Gastrocnemius medialis (tissue), 4 donors: ENCODE results near the gene NCS1. TPM values are rescaled to one million over a fixed set of nuclear protein-coding genes. Genes with fewer than 3 reads are reported as not detected.
"Not testable (repeated sequence)": the region's sequence is repeated elsewhere in the genome, so short reads cannot be mapped to it uniquely, and the experiment has no call there.

ENCODE experiments used
- ATAC-seq, 2 donors: fragments of 150-250 bp; one replicate each; pipeline ENCODE4 v1.9.1; 2016
- DNase-seq, 2 donors: peaks; one replicate each; pipeline ENCODE4 v3.0.0-alpha.2; 2019
- H3K27ac ChIP-seq, 4 donors: fragments of 200-600 bp; sonication (generic); 1 replicate in 1 of 4; 2 replicates in 3 of 4; pipeline ENCODE4 v1.5.1; 2016 to 2018; ENCODE audit warnings: mild to moderate bottlenecking in 2 of 4, moderate library complexity in 1 of 4
- H3K27me3 ChIP-seq, 3 donors: fragments of 200-600 bp; sonication (generic) in 2 of 3; 1 replicate in 1 of 3; 2 replicates in 2 of 3; pipeline versions ENCODE4 v1.5.1 to v1.6.0; 2016 to 2019; ENCODE audit warnings: mild to moderate bottlenecking in 1 of 3, moderate library complexity in 1 of 3
- H3K36me3 ChIP-seq, 2 donors: fragments of 200-600 bp; sonication (generic) in 1 of 2; one replicate each; pipeline ENCODE4 v1.5.1; 2017 to 2018
- H3K4me1 ChIP-seq, 2 donors: fragments of 200-600 bp; sonication (generic) in 1 of 2; one replicate each; pipeline ENCODE4 v1.5.1; 2016 to 2017; ENCODE audit warnings: mild to moderate bottlenecking in 2 of 2
- H3K4me3 ChIP-seq, 4 donors: fragments of 200-600 bp; sonication (generic) in 3 of 4; 1 replicate in 1 of 4; 2 replicates in 3 of 4; pipeline ENCODE4 v1.5.1; 2016 to 2019; ENCODE audit warnings: mild to moderate bottlenecking in 2 of 4
- H3K9me3 ChIP-seq, 3 donors: fragments of 200-600 bp; sonication (generic) in 2 of 3; 1 replicate in 1 of 3; 2 replicates in 2 of 3; pipeline ENCODE4 v1.5.1; 2016 to 2019
- POLR2A ChIP-seq, 2 donors: fragments of 450-650 bp; IDR thresholded peaks; one replicate each; pipeline ENCODE4 v1.6.1; 2017; ENCODE audit warnings: antibody characterized with exemption in 2 of 2, mild to moderate bottlenecking in 2 of 2, moderate library complexity in 2 of 2
- in situ Hi-C, 4 donors: fragments of 200-750 bp; cut with MboI; loops; one replicate each; pipeline versions ENCODE4 v1.15.0 to v1.8.0; 2017; ENCODE audit warnings: low sequenced_read_pairs in 4 of 4
- intact Hi-C: fragments of 100-400 bp; cut with DNase I; formaldehyde crosslinking; loops from one replicate; pipeline ENCODE4 v1.15.1; 2023; ENCODE audit warnings: low total_unique reads
- total RNA-seq, 4 donors: library from RNA; depleted of rRNA; stranded (reverse); fragments of >200 nt; gene quantifications; one replicate each; pipeline versions ENCODE4 v1.1.0 to v1.2.3, GENCODE V29; 2016
- TF ChIP-seq, protein P1 (sequence below), 5 experiments: fragments of 450-650 bp in 3 of 5; fragments of 200-600 bp in 2 of 5; sonication (generic) in 2 of 5; IDR thresholded peaks in 4 of 5; conservative IDR thresholded peaks in 1 of 5; 1 replicate in 4 of 5; 2 replicates in 1 of 5; pipeline ENCODE4 v1.5.1; 2016 to 2019; ENCODE audit warnings: antibody characterized with exemption in 5 of 5, mild to moderate bottlenecking in 3 of 5, moderate library complexity in 3 of 5

NCS1 gene
- total RNA-seq, 4 donors from 2014 or later: 2.1 to 4.6 (median 2.5) TPM

DNA sequence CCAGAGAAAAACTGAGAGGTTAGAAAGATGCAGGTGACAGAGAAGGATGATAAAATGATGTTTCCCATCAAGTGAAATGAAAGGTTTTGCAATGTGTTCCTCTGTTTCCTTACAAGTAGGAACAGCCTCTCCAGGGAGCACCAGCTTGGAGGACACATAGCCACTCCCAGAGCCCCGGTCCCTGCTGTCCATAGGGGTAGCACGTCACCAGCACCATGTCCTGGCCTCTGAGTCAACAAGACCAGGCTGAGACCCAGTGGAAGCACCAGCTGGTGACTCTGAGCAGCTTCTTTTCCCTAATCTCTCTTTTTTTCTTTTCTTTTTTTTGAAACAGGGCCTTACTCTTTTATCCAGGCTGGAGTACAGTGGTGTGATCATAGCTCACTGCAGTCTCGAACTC lies 73.9 kb downstream of the NCS1 start:
- Histone ChIP-seq H3K36me3 (no peaks in the 10 kb centered on the region), H3K27me3 (no peaks in the 10 kb centered on the region), H3K4me3 (no peak overlapping the region), H3K9me3 (no peaks in the 10 kb centered on the region), H3K27ac (no peak overlapping the region), H3K4me1 (no peaks in the 10 kb centered on the region)
- no peak for DNase-seq
- intact Hi-C loops (no loop called here), in situ Hi-C loops (loop anchor here (25.0 kb wide), 1 partner anchor 359 kb away; no protein-coding TSS in a partner anchor)
- TF ChIP-seq, protein P1, sequence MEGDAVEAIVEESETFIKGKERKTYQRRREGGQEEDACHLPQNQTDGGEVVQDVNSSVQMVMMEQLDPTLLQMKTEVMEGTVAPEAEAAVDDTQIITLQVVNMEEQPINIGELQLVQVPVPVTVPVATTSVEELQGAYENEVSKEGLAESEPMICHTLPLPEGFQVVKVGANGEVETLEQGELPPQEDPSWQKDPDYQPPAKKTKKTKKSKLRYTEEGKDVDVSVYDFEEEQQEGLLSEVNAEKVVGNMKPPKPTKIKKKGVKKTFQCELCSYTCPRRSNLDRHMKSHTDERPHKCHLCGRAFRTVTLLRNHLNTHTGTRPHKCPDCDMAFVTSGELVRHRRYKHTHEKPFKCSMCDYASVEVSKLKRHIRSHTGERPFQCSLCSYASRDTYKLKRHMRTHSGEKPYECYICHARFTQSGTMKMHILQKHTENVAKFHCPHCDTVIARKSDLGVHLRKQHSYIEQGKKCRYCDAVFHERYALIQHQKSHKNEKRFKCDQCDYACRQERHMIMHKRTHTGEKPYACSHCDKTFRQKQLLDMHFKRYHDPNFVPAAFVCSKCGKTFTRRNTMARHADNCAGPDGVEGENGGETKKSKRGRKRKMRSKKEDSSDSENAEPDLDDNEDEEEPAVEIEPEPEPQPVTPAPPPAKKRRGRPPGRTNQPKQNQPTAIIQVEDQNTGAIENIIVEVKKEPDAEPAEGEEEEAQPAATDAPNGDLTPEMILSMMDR (IDR thresholded peaks at IDR 0.05 in 4 of 5, conservative IDR thresholded peaks at IDR 0.05 in 1 of 5): no peak
- TF ChIP-seq POLR2A (IDR thresholded peaks at IDR 0.05): no peak
- ATAC-seq: no peak

DNA sequence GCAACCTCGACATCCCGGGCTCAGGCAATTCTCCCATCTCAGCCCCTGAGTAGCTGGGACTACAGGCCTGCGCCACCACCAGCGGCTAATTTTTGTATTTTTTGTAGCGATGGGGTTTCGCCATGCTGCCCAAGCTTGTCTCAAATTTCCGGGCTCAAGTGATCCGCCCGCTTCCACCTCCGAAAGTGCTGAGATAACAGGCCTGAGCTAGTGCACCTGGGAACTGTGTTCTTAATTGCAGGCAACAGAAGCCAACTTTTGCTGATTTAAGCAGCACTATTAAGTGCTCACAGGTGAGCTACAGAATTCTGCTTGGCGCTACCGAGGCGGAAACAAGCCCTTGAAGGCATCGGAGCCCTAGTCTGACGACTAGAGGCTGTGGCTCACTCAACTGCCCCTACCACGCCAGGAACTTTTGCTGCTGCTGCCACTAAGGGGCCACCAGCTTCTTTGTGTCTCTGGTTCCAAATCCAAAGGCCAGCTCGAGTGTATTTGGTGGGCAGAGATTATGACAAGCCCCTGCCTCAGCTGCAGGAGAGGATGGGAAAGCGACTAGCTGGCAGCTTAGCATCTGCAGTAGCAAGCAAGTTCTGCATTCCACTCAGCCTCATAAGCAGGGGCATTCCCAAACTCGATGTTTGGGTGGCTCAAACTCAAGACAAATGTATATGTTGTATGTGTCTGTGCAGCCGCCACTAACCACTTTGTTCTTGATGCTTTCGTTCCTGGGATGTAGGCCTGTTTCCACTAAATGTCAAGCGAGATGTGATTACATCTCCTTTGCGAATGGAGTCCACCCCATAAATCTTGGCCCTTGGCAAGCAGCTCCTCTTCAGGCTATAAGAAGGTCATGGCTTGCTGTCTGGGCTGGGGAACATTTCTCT lies 82.8 kb downstream of the NCS1 start:
- DNase-seq: no peak
- intact Hi-C loops: no loop called here
- no peak for ATAC-seq
- in situ Hi-C loops: no loop called here
- H3K27ac ChIP-seq: no peak overlapping the region
- H3K36me3 ChIP-seq: no peaks in the 10 kb centered on the region
- no peak overlapping the region for H3K4me3 ChIP-seq
- H3K27me3 ChIP-seq: peaks cover 0 to 15% (median 0%) of the 10 kb centered on the region in 3 donors
- H3K4me1 ChIP-seq: no peaks in the 10 kb centered on the region
- TF ChIP-seq, protein P1 (IDR thresholded peaks at IDR 0.05 in 4 of 5, conservative IDR thresholded peaks at IDR 0.05 in 1 of 5): no peak
- TF ChIP-seq POLR2A (IDR thresholded peaks at IDR 0.05): no peak
- H3K9me3 ChIP-seq: no peaks in the 10 kb centered on the region

DNA sequence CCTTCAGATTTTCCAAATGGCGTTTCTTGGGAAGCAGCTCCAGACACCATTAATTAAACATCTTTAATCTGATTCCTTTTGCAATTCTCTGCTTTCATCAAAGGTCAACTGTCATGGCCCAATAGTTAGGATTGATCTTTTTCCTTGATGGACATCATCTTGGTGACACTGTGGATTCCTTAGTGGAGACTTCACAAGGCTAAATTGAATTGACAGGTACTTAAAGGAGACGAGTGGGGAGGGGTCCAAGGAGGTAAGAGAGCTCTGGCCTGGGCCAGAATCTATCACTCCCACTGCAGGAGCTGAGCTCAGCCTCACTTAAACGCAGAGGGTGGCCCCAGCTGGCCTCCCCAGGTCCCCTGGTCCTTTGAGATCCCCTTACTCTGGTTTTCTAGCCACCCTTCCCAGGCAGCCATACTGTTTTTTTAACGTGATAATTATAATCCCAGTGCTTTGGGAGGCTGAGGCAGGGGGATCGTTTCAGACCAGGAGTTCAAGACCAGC lies 83.5 kb downstream of the NCS1 start:
- H3K9me3 ChIP-seq: no peaks in the 10 kb centered on the region
- no peak overlapping the region for H3K27ac ChIP-seq
- H3K36me3 ChIP-seq: no peaks in the 10 kb centered on the region
- H3K4me3 ChIP-seq: no peak overlapping the region
- TF ChIP-seq, protein P1 (IDR thresholded peaks at IDR 0.05 in 4 of 5, conservative IDR thresholded peaks at IDR 0.05 in 1 of 5): no peak
- TF ChIP-seq POLR2A (IDR thresholded peaks at IDR 0.05): no peak
- DNase-seq (no peak), ATAC-seq (no peak)
- intact Hi-C loops: no loop called here
- in situ Hi-C loops: no loop called here
- H3K4me1 ChIP-seq: no peaks in the 10 kb centered on the region
- H3K27me3 ChIP-seq: peaks cover 0 to 15% (median 4%) of the 10 kb centered on the region in 3 donors

DNA sequence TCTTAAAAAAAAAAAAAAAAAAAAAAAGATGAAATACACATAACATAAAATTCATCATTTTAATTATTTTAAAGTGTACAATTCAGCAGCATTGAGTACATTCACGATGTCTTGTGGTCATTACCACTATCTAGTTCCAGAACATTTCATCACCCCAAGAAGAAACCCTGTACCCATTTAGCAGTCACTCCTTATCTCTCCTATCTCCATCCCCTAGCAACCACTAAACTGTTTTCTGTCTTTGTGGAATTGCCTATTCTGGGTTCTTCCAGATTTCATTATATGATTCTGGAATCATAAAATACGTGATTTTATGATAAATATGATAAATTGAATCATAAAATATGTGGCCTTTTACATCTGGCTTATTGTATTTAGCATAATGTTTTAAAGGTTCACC lies 84.4 kb downstream of the NCS1 start:
- no peaks in the 10 kb centered on the region for H3K4me1 ChIP-seq
- in situ Hi-C loops (no loop called here), intact Hi-C loops (no loop called here)
- no peak overlapping the region for H3K4me3 ChIP-seq
- DNase-seq: no peak
- ATAC-seq: no peak
- H3K9me3 ChIP-seq: no peaks in the 10 kb centered on the region
- H3K27me3 ChIP-seq: peaks cover 0 to 15% (median 9%) of the 10 kb centered on the region in 3 donors
- no peak overlapping the region for H3K27ac ChIP-seq
- TF ChIP-seq, protein P1 (IDR thresholded peaks at IDR 0.05 in 4 of 5, conservative IDR thresholded peaks at IDR 0.05 in 1 of 5): no peak
- TF ChIP-seq POLR2A (IDR thresholded peaks at IDR 0.05): no peak
- no peaks in the 10 kb centered on the region for H3K36me3 ChIP-seq

DNA sequence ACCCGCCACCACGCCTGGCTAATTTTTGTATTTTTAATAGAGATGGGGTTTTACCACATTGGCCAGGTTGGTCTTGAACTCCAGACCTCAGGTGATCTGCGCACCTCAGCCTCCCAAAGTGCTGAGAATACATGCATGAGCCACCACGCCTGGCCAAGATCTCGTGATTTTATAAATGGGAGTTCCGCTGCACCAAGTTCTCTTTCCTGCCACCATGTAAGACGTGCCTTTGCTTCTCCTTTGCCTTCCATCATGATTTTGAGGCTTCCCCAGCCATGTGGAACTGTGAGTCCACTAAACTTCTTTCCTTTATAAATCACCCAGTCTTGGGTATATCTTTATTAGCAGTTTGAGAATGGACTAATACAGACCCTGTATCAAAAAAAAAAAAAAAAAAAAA lies 85.9 kb downstream of the NCS1 start:
- in situ Hi-C loops: not testable (repeated sequence)

More for the DNA sequence above, 85.9 kb downstream of the NCS1 start:
- H3K27ac ChIP-seq, DNase-seq, H3K4me1 ChIP-seq, intact Hi-C loops, H3K4me3 ChIP-seq, H3K9me3 ChIP-seq, H3K36me3 ChIP-seq, ATAC-seq: not testable (repeated sequence)
- H3K27me3 ChIP-seq: peaks cover 10 to 23% (median 18%) of the 10 kb centered on the region in 3 donors
